Measurements from ENCODE around the gene CEP43. TPM values are rescaled to one million over a fixed set of nuclear protein-coding genes. Genes with fewer than 3 reads are reported as not detected.

CEP43 gene, protein sequence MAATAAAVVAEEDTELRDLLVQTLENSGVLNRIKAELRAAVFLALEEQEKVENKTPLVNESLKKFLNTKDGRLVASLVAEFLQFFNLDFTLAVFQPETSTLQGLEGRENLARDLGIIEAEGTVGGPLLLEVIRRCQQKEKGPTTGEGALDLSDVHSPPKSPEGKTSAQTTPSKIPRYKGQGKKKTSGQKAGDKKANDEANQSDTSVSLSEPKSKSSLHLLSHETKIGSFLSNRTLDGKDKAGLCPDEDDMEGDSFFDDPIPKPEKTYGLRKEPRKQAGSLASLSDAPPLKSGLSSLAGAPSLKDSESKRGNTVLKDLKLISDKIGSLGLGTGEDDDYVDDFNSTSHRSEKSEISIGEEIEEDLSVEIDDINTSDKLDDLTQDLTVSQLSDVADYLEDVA
- 10 to 100 TPM in 6 of 9 donors, 1 to 10 TPM in 3; 6.6 to 15.5 (median 10.7) TPM for total RNA-seq
- polyA plus RNA-seq, result 10 to 100 TPM in 1 of 2 donors, 1 to 10 TPM in 1; 4.7 to 16.9 TPM
- long read RNA-seq, donor 1, full-length matches to known transcripts, result 15 of 21 reads
- long read RNA-seq, donor 1, partial matches to known transcripts, result 3 of 21 reads
- long read RNA-seq, donor 1, other reads (novel, unspliced or antisense), result 3 of 21 reads
- long read RNA-seq, donor 2, full-length matches to known transcripts, result 62 of 81 reads
- long read RNA-seq, donor 2, partial matches to known transcripts, result 5 of 81 reads
- long read RNA-seq, donor 2, other reads (novel, unspliced or antisense), result 14 of 81 reads
- long read RNA-seq, donor 3, full-length matches to known transcripts, result 22 of 28 reads
- long read RNA-seq, donor 3, partial matches to known transcripts, result 3 of 28 reads
- long read RNA-seq, donor 3, other reads (novel, unspliced or antisense), result 3 of 28 reads

DNA sequence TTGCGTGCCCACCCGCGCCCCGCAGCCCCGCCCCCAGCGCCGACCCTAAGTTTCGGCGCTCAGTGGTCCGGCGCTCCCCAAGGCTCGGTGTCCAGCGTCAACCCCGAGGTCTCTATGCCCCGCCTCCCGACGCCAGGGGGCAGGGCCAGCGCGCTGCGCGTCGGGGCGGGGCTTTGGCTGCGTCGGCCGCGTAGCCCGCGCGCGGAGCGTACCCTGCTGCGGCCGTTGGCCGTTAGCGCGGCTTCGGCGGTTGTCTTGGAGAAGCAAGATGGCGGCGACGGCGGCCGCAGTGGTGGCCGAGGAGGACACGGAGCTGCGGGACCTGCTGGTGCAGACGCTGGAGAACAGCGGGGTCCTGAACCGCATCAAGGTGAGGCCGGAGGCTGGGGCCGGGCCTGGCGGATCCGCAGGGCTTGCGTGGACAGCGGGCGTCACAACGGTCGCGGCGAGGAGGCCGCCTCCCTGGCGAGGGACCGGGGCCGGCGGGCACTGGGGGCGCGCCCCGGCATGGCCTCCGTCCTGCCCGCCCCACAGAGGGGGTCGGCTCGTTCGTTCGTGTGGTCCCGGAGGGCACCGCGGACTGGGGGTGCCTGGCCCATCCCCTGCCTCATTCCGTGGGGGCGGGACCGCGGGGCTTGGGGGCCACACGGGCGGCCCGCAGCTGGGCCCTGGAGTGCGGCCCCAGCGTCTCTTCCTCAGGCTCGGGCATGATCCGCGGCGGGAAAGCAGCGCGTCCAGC, at the start of gene CEP43:
Gene CEP43, plus strand, starts transcription at position 253 of the 739 bp plus-strand sequence. Its CDS starts 16 bp downstream, at position 269.
- Histone ChIP-seq H3K36me3 (peaks cover 0 to 13% (median 5%) of the 10 kb centered on the region in 9 donors), H3K9me3 (no peaks in the 10 kb centered on the region), H3K27me3 (no peaks in the 10 kb centered on the region), H3K4me3 (peak within 1 kb of the TSS; percentile 64 to 99 (median 94)), H3K4me1 (peaks cover 0 to 26% (median 14%) of the 10 kb centered on the region in 12 donors), H3K27ac (peak within 1 kb of the TSS in 11 of 12 donors; percentile 17 to 84 (median 74))
- DNase-seq (peak; percentile 96 to 97 (median 96)), ATAC-seq (peak; percentile 98 to 99 (median 99))
- intact Hi-C loops (cut with DNase I), result loop anchor here in 8 of 10 donors (2.0 to 10.0 kb wide), 6 partner anchors 42 to 617 kb away; partner anchors contain the start of genes RNASET2 (in 3 of the 8) and MPC1 (in 1 of the 8)
- 0% methylated on average over 21 to 93 of the region's 93 CpGs for WGBS, 4 donors
- TF ChIP-seq, protein P1, sequence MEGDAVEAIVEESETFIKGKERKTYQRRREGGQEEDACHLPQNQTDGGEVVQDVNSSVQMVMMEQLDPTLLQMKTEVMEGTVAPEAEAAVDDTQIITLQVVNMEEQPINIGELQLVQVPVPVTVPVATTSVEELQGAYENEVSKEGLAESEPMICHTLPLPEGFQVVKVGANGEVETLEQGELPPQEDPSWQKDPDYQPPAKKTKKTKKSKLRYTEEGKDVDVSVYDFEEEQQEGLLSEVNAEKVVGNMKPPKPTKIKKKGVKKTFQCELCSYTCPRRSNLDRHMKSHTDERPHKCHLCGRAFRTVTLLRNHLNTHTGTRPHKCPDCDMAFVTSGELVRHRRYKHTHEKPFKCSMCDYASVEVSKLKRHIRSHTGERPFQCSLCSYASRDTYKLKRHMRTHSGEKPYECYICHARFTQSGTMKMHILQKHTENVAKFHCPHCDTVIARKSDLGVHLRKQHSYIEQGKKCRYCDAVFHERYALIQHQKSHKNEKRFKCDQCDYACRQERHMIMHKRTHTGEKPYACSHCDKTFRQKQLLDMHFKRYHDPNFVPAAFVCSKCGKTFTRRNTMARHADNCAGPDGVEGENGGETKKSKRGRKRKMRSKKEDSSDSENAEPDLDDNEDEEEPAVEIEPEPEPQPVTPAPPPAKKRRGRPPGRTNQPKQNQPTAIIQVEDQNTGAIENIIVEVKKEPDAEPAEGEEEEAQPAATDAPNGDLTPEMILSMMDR (IDR thresholded peaks at IDR 0.05), result peak in 6 of 12 donors; percentile 11 to 37 (median 20)
- TF ChIP-seq POLR2A (IDR thresholded peaks at IDR 0.05), result peak in 1 of 2 donors; percentile 39

DNA sequence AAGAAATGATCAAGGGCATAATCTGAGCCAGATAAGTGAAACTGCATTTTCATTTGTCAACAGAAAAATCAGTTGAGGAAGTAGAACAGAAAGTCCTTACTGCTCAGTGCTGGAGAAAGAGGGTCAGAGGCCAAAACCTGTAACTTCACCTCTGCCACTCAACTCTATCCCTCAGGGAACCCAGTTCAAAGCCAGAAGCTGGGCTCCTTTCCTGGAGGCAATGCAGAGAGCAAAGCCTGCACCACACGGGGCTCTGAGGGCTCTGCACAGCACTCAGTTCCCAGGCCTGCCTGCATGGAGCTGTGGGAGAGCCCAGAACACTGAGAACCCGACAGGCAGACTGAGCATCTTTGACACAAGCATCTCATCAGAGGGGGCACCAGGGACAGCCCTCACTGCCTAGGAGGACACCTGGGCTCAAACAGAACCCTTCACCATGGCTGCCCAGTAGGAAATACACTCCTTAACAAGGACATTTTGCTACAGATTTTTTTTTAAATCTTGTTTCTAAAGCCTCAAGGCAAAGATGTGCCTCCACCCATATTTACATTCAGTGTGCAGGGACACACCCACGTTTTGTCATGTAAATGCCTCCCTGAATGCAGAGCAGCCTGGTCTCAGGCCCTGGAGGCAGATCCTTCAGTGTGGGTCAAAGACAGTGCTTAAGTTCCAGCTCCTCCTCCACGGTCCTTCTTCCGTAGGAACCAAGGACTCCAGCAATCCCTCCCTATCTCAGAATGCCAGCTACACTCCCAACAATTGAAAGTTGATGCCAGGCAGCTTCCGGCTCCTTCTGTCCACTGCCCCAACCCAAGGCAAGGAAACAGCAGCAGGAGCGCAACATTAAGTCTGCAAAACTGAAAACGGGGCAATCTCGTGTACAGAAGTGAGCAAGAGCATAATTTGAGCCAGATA, 49.4 kb upstream of the CEP43 start:
- peak overlapping the region in 4 of 12 donors; percentile 11 to 92 (median 75) for H3K27ac ChIP-seq
- no peaks in the 10 kb centered on the region for H3K27me3 ChIP-seq
- intact Hi-C loops (cut with DNase I), result loop anchor here (2.0 to 10.0 kb wide), 6 partner anchors 21 to 167 kb away; no protein-coding TSS in a partner anchor
- peaks cover 0 to 41% (median 2%) of the 10 kb centered on the region in 12 donors for H3K4me1 ChIP-seq
- H3K36me3 ChIP-seq, result peaks cover 0 to 31% (median 14%) of the 10 kb centered on the region in 9 donors
- DNase-seq (no peak), ATAC-seq (peak in 1 of 4 donors; percentile 42)
- TF ChIP-seq, protein P1 (IDR thresholded peaks at IDR 0.05), result no peak
- no peak for TF ChIP-seq POLR2A (IDR thresholded peaks at IDR 0.05)
- H3K4me3 ChIP-seq, result peak overlapping the region in 1 of 12 donors; percentile 17
- no peaks in the 10 kb centered on the region for H3K9me3 ChIP-seq
- 81 to 86% (median 82%) methylated on average over 8 to 9 of the region's 9 CpGs for WGBS, 4 donors

DNA sequence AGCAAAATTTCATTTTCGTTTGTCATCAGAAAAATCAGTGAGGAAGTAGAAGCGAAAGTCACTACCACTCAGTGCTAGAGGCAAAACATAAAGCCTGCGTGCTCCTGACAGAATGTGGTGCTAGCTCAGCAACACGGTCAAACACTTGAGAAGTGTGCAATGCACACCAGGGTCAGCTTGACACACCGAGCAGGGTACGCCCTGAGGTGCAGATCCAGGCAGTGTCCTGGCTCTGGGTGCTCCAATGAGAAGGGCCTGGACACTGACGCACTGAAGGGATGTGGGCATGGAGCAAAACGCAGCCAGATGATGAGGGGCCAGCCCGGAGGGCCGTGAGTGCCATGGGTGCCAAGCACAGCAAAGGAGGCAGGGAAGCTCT, 48.8 kb upstream of the CEP43 start:
- no peaks in the 10 kb centered on the region for H3K27me3 ChIP-seq

More for the DNA sequence above, 48.8 kb upstream of the CEP43 start:
- H3K9me3 ChIP-seq, result no peaks in the 10 kb centered on the region
- TF ChIP-seq, protein P1 (IDR thresholded peaks at IDR 0.05), result no peak
- no peak for TF ChIP-seq POLR2A (IDR thresholded peaks at IDR 0.05)
- peak in 3 of 4 donors; percentile 32 to 53 (median 33) for ATAC-seq
- H3K4me3 ChIP-seq, result peak overlapping the region in 6 of 12 donors; percentile 35 to 54 (median 49)
- peak overlapping the region; percentile 59 to 92 (median 80) for H3K27ac ChIP-seq
- peaks cover 0 to 31% (median 14%) of the 10 kb centered on the region in 9 donors for H3K36me3 ChIP-seq
- peaks cover 0 to 44% (median 3%) of the 10 kb centered on the region in 12 donors for H3K4me1 ChIP-seq
- intact Hi-C loops (cut with DNase I), result loop anchor here (2.0 to 10.0 kb wide), 6 partner anchors 22 to 168 kb away; no protein-coding TSS in a partner anchor
- DNase-seq, result no peak
- WGBS, 4 donors, result 85 to 93% (median 91%) methylated on average over 10 of the region's 10 CpGs
